GM18499 (cell line): ENCODE results near the gene JAKMIP1.

Experiments used
- ATAC-seq: cut with Tn5 transposase; IDR thresholded peaks from one replicate; pipeline ENCODE4 v1.9.1; 2021; ENCODE audit warnings: moderate number of reproducible peaks; ENCODE audit not compliant: insufficient read depth, unreplicated experiment

The JAKMIP1 gene

DNA sequence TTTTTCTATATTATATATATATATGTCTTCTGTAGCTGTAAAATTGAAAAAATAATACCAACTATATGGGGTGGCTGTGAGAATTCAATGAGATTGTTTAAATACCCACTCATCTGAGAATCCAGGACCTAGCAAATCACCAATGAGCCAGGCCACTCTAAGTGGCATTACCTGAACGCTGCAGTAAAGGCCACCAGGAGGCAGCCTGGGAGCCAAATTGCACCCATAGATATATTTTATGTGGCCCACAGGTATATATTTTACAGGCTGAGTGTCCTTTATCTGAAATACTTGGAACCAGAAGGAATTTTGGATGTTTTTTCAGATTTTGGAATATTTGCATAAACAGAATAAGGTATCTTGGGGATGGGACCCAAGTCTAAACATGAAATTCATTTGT is 124.0 kb downstream of the JAKMIP1 start:
- ATAC-seq = no peak

- no peak for ATAC-seq
Observed at GRCh38 chr4:6074758-6075157, 125.6 kb downstream of the JAKMIP1 start.

DNA sequence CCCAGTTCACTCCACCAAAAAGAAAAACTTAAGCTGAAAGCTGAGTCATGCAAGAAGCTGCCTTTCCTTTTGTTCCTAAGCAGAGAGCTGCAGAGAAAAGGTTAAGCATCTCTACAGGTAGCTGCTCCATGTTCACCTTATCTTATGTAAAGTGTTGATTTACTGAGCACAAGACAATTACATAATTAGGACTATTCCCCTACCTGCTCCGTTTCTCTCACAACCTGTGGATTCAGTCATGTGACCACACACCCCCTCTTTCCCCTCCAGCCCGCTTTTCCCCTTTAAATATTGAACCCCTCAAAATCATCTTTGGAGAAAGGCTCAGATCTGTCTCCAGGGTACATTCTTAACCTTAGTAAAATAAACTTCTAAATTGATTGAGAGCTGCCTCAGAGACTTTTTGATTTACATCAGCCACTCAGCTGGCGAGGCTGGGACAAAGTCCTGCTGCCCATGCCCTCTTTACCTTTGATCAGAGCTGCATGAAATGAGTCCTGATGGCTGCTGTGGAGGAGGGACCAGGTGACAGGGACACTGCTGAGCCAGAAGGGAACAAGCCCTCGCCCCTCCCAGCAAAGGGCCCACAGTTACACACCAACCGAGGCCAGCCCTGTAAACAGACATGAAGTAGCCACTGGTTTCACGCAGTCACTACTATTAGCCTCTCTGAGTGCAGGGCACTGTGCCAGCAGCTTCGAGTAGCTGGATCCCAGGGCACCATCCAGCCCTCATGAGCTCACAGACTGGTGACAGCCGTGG is 128.2 kb downstream of the JAKMIP1 start:
- no peak for ATAC-seq

GRCh38 chr4:6071191-6071958 is 129.0 kb downstream of the JAKMIP1 start:
- ATAC-seq = no peak

GRCh38 chr4:6069845-6070709 is 130.3 kb downstream of the JAKMIP1 start:
- no peak for ATAC-seq

DNA sequence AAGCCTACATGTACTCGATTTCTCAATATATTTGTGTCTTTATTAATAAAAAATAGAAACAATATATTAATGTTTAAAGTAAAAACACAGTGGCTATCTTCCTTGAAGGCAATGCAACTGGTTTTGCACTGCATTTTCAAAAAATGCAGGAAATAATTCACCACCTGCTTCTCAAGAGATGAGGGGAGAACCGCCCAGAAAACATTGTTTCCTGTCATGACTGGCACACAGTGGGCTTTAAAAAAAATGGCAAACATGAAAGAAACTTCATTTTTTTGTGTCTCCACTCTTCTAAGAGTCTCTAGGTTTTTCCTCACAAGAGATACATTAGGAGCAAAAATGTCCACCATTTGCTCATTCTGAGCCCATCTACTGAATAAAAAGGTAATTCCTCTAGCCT is 131.4 kb downstream of the JAKMIP1 start:
- ATAC-seq = no peak

- no peak for ATAC-seq
Observed at GRCh38 chr4:6065934-6066590, 134.3 kb downstream of the JAKMIP1 start.

GRCh38 chr4:6065166-6065565 is 135.2 kb downstream of the JAKMIP1 start:
- no peak for ATAC-seq

DNA sequence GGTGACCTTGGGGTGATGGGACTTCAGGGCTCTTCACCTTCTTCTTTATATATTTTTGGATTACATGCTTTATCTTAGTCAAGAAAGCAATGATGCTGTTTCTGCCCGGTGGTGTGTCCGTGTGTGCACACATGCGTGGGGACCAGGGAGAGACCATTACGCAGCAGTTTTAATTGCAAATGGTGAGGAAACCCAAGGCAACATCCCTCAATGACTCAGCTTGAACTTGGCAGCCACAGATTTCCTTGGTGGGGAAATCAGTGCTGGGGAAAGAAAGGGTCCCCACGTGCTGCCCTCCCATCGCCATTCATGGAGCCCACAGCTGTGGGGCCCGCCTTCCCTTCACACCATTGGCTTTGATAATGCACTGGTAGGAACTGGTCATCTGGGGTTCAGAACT is 136.0 kb downstream of the JAKMIP1 start:
- ATAC-seq = no peak

DNA sequence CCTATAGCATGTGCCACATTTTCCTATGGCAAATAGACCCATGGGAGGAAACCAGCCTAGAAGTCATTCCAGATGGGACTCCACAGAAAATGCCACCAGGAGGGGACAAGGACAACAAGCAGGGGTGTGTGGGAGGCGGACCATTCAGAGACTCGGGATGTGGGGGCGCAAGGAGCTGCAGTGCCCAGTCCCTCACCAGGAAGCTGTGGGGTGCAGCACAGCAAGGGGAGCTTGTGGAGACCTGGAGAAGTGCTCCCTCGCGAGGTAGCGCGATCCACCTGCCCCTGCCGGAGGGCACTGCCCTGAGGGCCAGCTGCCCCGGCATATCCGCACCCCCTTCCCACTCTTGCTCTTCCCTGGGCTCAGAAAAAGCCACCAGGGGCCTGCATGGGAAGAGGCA is 136.7 kb downstream of the JAKMIP1 start:
- no peak for ATAC-seq

DNA sequence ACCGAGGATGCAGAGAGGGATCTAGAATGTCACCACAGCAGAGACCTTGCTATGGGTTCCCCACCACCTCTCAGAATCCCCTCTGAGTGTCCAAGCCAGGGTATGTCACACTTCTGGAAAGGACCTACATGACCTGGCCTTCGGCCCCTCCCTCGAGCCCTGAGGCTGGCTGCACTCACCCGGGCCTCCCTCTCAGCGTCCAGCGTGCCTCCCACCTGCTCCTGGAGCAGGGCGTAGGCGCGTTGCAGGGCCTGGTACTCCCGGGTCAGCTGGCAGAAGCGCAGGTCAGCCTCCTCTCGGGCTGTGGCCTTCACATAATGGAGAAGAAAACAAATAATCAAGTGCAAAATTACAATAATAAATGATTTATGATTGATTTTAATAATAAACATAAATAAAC is 138.2 kb downstream of the JAKMIP1 start:
- no peak for ATAC-seq

- ATAC-seq = no peak
Observed at GRCh38 chr4:6059375-6059805, 141.0 kb downstream of the JAKMIP1 start.

GRCh38 chr4:6058531-6059374 is 141.6 kb downstream of the JAKMIP1 start:
- ATAC-seq = no peak

- ATAC-seq = no peak
Observed at GRCh38 chr4:6056976-6057766, 143.2 kb downstream of the JAKMIP1 start.

DNA sequence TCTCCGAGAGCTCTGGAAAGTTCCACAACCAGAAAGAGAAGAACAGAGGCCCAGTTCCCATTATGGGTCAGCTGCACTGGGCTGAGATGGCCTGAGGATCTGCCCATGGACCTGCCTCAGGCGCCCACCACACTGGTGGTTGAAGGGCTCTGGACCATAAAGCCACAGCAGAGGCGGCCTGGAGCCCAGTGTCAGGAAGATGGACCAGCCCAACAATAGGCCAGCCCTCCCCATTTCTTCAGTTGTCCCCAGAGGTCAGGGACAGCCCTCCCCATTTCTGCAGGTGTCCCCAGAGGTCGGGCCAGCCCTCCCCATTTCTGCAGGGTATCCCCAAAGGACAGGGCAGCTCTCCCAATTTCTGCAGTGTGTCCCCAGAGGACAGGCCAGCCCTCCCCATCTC is 144.9 kb downstream of the JAKMIP1 start:
- ATAC-seq = no peak

GRCh38 chr4:6055030-6055429 is 145.3 kb downstream of the JAKMIP1 start:
- ATAC-seq = no peak

DNA sequence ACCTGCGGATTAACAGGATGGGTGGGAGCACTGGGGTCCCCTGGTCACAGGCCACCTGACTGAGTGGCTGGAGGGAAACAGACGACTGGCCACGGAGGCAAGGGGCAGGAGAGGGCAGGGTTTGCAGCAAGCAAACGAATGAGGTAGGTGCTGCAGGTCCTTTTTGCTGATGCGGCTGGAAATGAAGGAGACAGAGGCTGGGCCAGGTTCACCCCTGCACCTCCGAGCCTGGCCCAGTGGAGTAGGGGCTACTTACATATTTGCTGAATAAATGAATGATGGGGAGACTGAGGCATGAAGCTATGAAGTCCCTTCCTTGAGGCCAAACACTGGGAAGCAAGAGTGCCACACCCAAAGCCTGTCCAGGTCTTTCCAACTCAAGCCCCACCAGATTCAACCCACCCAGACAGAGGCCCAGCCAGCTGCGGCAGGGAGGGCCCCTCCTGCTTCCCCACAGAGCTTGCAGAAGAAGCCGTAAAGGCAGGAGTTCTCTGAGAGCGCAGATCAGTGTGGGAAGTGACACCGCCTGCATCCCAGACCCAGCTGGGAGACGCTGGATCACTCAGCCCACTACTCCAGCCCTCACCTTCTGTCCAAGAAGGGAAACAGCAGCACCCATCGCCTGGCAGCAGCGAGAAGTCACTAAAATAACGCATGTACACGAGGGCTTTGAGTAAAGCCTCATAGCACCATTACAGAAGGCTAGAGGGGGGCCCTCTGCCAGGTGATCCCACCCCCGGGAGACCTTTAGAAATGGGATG is 146.0 kb downstream of the JAKMIP1 start:
- no peak for ATAC-seq

GRCh38 chr4:6052679-6053078 is 147.7 kb downstream of the JAKMIP1 start:
- no peak for ATAC-seq
